ENCODE results near the gene KCND2. TPM values are rescaled to one million over a fixed set of nuclear protein-coding genes. Genes with fewer than 3 reads are reported as not detected.

The KCND2 gene
- total RNA-seq, 1 experiment from 2014 or later = not detected

- no peak for TF ChIP-seq CTCF (IDR thresholded peaks at IDR 0.05; ENCODE audit: insufficient read depth in 1 of 2, low read depth in 1 of 2, low read length in 1 of 2, severe bottlenecking in 1 of 2, unreplicated experiment in 1 of 2)
- H3K9me3 Mint-ChIP-seq (ENCODE audit: unreplicated experiment) = no peaks in the 10 kb centered on the region
- ChIA-PET POLR2A (no interaction called here), CTCF (no interaction called here)
- H3K9me3 ChIP-seq = no peaks in the 10 kb centered on the region
- H3K36me3 Mint-ChIP-seq (ENCODE audit: insufficient read depth, unreplicated experiment) = no peaks in the 10 kb centered on the region
- H3K27me3 ChIP-seq (replicated peaks; ENCODE audit: control insufficient read depth, insufficient read depth, low read length) = no peaks in the 10 kb centered on the region
- H3K36me3 ChIP-seq (ENCODE audit: control insufficient read depth, insufficient read depth, low read length) = no peaks in the 10 kb centered on the region
- intact Hi-C loops (cut with micrococcal nuclease; ENCODE audit: unreplicated experiment) = no loop called here
- DNase-seq = no peak
- BruUV-seq (replicated peaks) = no TSS peak
- H3K27ac Mint-ChIP-seq (ENCODE audit: unreplicated experiment) = no peak overlapping the region
- no peak overlapping the region for H3K4me3 Mint-ChIP-seq (ENCODE audit: unreplicated experiment)
- H3K4me1 ChIP-seq = no peaks in the 10 kb centered on the region
- H3K4me1 Mint-ChIP-seq (ENCODE audit: low read depth, unreplicated experiment) = no peaks in the 10 kb centered on the region
- H3K27me3 Mint-ChIP-seq (ENCODE audit: insufficient read depth, unreplicated experiment) = peaks cover 4% of the 10 kb centered on the region
- no peak overlapping the region for H3K4me3 ChIP-seq (ENCODE audit: low read depth, low read length)
Measured at GRCh38 chr7:120680985-120681384, 408.0 kb downstream of the KCND2 start.

- no peaks in the 10 kb centered on the region for H3K27me3 ChIP-seq (replicated peaks; ENCODE audit: control insufficient read depth, insufficient read depth, low read length)
- ChIA-PET CTCF (no interaction called here), POLR2A (no interaction called here)
- H3K9me3 ChIP-seq = no peaks in the 10 kb centered on the region
- H3K4me3 ChIP-seq (ENCODE audit: low read depth, low read length) = no peak overlapping the region
- Mint-ChIP-seq H3K36me3 (ENCODE audit: insufficient read depth, unreplicated experiment) (no peaks in the 10 kb centered on the region), H3K27ac (ENCODE audit: unreplicated experiment) (no peak overlapping the region), H3K4me1 (ENCODE audit: low read depth, unreplicated experiment) (no peaks in the 10 kb centered on the region), H3K27me3 (ENCODE audit: insufficient read depth, unreplicated experiment) (peaks cover 4% of the 10 kb centered on the region), H3K4me3 (ENCODE audit: unreplicated experiment) (no peak overlapping the region), H3K9me3 (ENCODE audit: unreplicated experiment) (no peaks in the 10 kb centered on the region)
- H3K4me1 ChIP-seq = no peaks in the 10 kb centered on the region
- no peak for DNase-seq
- no peak for TF ChIP-seq CTCF (IDR thresholded peaks at IDR 0.05; ENCODE audit: insufficient read depth in 1 of 2, low read depth in 1 of 2, low read length in 1 of 2, severe bottlenecking in 1 of 2, unreplicated experiment in 1 of 2)
- BruUV-seq (replicated peaks) = no TSS peak
- intact Hi-C loops (cut with micrococcal nuclease; ENCODE audit: unreplicated experiment) = no loop called here
- no peaks in the 10 kb centered on the region for H3K36me3 ChIP-seq (ENCODE audit: control insufficient read depth, insufficient read depth, low read length)
Measured at GRCh38 chr7:120684463-120684862, 411.5 kb downstream of the KCND2 start.

- BruUV-seq (replicated peaks) = no TSS peak
- Mint-ChIP-seq H3K27me3 (ENCODE audit: insufficient read depth, unreplicated experiment) (peaks cover 13% of the 10 kb centered on the region), H3K4me3 (ENCODE audit: unreplicated experiment) (no peak overlapping the region), H3K27ac (ENCODE audit: unreplicated experiment) (no peak overlapping the region), H3K4me1 (ENCODE audit: low read depth, unreplicated experiment) (no peaks in the 10 kb centered on the region), H3K36me3 (ENCODE audit: insufficient read depth, unreplicated experiment) (no peaks in the 10 kb centered on the region), H3K9me3 (ENCODE audit: unreplicated experiment) (no peaks in the 10 kb centered on the region)
- H3K4me3 ChIP-seq (ENCODE audit: low read depth, low read length) = no peak overlapping the region
- TF ChIP-seq CTCF (IDR thresholded peaks at IDR 0.05; ENCODE audit: insufficient read depth in 1 of 2, low read depth in 1 of 2, low read length in 1 of 2, severe bottlenecking in 1 of 2, unreplicated experiment in 1 of 2) = no peak
- H3K4me1 ChIP-seq = no peaks in the 10 kb centered on the region
- DNase-seq = no peak
- H3K36me3 ChIP-seq (ENCODE audit: control insufficient read depth, insufficient read depth, low read length) = no peaks in the 10 kb centered on the region
- H3K27me3 ChIP-seq (replicated peaks; ENCODE audit: control insufficient read depth, insufficient read depth, low read length) = no peaks in the 10 kb centered on the region
- ChIA-PET POLR2A (no interaction called here), CTCF (no interaction called here)
- intact Hi-C loops (cut with micrococcal nuclease; ENCODE audit: unreplicated experiment) = no loop called here
- H3K9me3 ChIP-seq = no peaks in the 10 kb centered on the region
Measured at GRCh38 chr7:120691915-120692314, 418.9 kb downstream of the KCND2 start.
